Ovary (tissue), 9 donors: ENCODE data around the gene GPR158. TPM values are rescaled to one million over a fixed set of nuclear protein-coding genes. Genes with fewer than 3 reads are reported as not detected.

ENCODE experiments used
- DNase-seq, 5 donors: peaks; one replicate each; pipeline ENCODE4 v3.0.0-alpha.2; 2019 to 2020
- H3K27ac ChIP-seq, 2 donors: fragments of 200-600 bp; one replicate each; pipeline versions ENCODE4 v1.5.1 to v1.8.0; 2019 to 2022
- H3K27me3 ChIP-seq: fragments of 200-600 bp; one replicate; pipeline ENCODE4 v1.8.0; 2022
- H3K36me3 ChIP-seq: fragments of 200-600 bp; sonication (generic); one replicate; pipeline ENCODE4 v1.5.1; 2019
- H3K4me1 ChIP-seq: one replicate; pipeline ENCODE4 v1.8.1; 2013; ENCODE audit warnings: mild to moderate bottlenecking, moderate library complexity; ENCODE audit not compliant: insufficient read depth
- H3K4me3 ChIP-seq: fragments of 200-600 bp; sonication (generic); one replicate; pipeline ENCODE4 v1.5.1; 2017
- H3K9me3 ChIP-seq, 2 donors: fragments of 200-600 bp in 1 of 2; sonication (generic) in 1 of 2; one replicate each; pipeline versions ENCODE4 v1.5.1 to v1.8.1; 2013 to 2019; ENCODE audit warnings: mild to moderate bottlenecking in 1 of 2, moderate library complexity in 1 of 2
- EP300 ChIP-seq: sonication (generic); formaldehyde crosslinking; IDR thresholded peaks from one replicate; pipeline ENCODE4 v1.6.1; 2017; ENCODE audit warnings: antibody characterized with exemption
- POLR2A ChIP-seq: fragments of 450-650 bp; IDR thresholded peaks from one replicate; pipeline ENCODE4 v1.6.1; 2017; ENCODE audit warnings: antibody characterized with exemption, mild to moderate bottlenecking, moderate library complexity
- WGBS, 3 donors: extraction: QIAGEN DNeasy Blood & Tissue Kit in 1 of 3; methylation state at CpG; one replicate each; pipeline versions ENCODE4 v1.1.5 to v1.1.7; 2013 to 2017; 5-methylcytosine and 5-hydroxymethylcytosine counted together
- intact Hi-C, 4 donors: fragments of 100-400 bp; cut with DNase I; formaldehyde crosslinking; loops; one replicate each; pipeline versions ENCODE4 v1.11.0 to v1.15.1; 2022 to 2023
- polyA plus RNA-seq, 2 donors: library from polyadenylated mRNA; stranded (reverse); fragments of 200-250 nt in 1 of 2; fragments of 350-450 nt in 1 of 2; fragmentation: Illumina TruSeq in 1 of 2; extraction: RNeasy Lipid Tissue Mini Kit (QIAGEN cat#74804) in 1 of 2; gene quantifications; one replicate each; pipeline ENCODE4 v1.2.3, GENCODE V29; 2013 to 2014
- total RNA-seq, 7 donors: library from RNA; depleted of rRNA in 2 of 7; stranded (reverse); fragments of >200 nt in 2 of 7; fragmentation: NEBNext Ultra II Directional in 3 of 7; extraction: Animal tissue kit (Norgen Biotek cat#: 25700) in 3 of 7; gene quantifications; one replicate each; pipeline versions ENCODE4 v1.1.0 to v1.2.4, GENCODE V29; 2016 to 2023
- TF ChIP-seq, protein P1 (sequence below), 3 donors: fragments of 450-650 bp in 2 of 3; fragments of 200-600 bp in 1 of 3; IDR thresholded peaks; one replicate each; pipeline versions ENCODE4 v1.5.1 to v1.8.0; 2016 to 2022; ENCODE audit warnings: antibody characterized with exemption in 3 of 3, mild to moderate bottlenecking in 1 of 3
- donor health status: DM: no; HTN: no; CAD: no; lungs with moderate emphysema.
- donor health status: DM: no; HTN: no; CAD: no.
- donor health status: Bipolar disorder and iron deficiency.
- donor health status: DM: yes; HTN: yes; CAD: no.
- donor health status: DM: no; HTN: no; CAD: no.
- donor health status: DM: yes; HTN: yes; CAD: no.

Gene GPR158
- total and polyA plus RNA-seq, 9 donors, result 0.10 to 0.47 (median 0.17) TPM; not detected in 1

DNA sequence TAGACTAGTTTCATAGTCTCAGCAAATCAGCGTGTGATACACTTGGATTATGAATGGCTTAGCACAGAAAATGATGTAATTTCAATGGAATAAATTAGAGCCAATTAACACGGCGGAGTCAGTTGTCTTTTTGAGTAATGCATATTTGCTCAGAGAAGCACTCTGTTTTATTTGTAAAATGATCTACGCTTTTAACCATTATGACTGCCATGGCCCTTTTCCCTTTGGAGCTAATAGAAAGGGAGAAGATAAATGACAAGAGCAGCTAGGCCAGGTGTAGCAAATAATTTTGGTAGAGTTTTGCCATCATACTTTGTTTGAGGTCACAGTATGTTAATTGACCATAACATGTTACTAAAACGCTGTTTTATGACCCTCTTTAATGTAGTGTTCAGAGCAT, 86.8 kb downstream of the GPR158 start:
- DNase-seq, result no peak
- H3K27ac ChIP-seq, result no peak overlapping the region
- TF ChIP-seq, protein P1, sequence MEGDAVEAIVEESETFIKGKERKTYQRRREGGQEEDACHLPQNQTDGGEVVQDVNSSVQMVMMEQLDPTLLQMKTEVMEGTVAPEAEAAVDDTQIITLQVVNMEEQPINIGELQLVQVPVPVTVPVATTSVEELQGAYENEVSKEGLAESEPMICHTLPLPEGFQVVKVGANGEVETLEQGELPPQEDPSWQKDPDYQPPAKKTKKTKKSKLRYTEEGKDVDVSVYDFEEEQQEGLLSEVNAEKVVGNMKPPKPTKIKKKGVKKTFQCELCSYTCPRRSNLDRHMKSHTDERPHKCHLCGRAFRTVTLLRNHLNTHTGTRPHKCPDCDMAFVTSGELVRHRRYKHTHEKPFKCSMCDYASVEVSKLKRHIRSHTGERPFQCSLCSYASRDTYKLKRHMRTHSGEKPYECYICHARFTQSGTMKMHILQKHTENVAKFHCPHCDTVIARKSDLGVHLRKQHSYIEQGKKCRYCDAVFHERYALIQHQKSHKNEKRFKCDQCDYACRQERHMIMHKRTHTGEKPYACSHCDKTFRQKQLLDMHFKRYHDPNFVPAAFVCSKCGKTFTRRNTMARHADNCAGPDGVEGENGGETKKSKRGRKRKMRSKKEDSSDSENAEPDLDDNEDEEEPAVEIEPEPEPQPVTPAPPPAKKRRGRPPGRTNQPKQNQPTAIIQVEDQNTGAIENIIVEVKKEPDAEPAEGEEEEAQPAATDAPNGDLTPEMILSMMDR (IDR thresholded peaks at IDR 0.05), result no peak
- no peak for TF ChIP-seq POLR2A
- no peak for TF ChIP-seq EP300
- no peaks in the 10 kb centered on the region for H3K36me3 ChIP-seq
- 55 to 64% (median 62%) methylated on average over 5 of the region's 5 CpGs for whole genome bisulfite sequencing, 3 donors
- H3K4me3 ChIP-seq, result no peak overlapping the region
- intact Hi-C loops, result no loop called here
- H3K4me1 ChIP-seq, result no peaks in the 10 kb centered on the region
- H3K27me3 ChIP-seq, result no peaks in the 10 kb centered on the region
- no peaks in the 10 kb centered on the region for H3K9me3 ChIP-seq

DNA sequence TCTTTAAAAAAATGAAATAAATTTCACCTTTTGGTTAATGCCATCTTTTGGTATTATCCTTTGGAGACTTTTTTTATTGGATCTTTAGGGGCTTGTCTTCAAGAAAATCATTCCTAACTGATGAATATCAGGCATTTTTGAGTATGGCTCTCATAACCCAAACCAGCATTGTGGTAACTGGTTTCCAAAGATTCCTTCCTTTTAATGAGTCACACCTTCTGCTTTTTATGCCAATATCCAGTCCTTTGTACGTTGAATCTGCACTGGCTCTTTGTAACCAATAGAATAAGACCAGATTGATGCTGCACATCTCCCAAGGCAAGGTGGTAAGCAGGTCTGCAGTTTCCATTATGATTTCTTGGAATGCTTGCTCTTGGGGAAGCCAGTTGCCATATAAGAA, 89.1 kb downstream of the GPR158 start:
- no peaks in the 10 kb centered on the region for H3K36me3 ChIP-seq
- H3K4me3 ChIP-seq, result no peak overlapping the region
- H3K27me3 ChIP-seq, result no peaks in the 10 kb centered on the region
- TF ChIP-seq POLR2A, result no peak
- no peak for TF ChIP-seq EP300
- TF ChIP-seq, protein P1 (IDR thresholded peaks at IDR 0.05), result no peak
- DNase-seq, result no peak
- intact Hi-C loops, result no loop called here
- no peaks in the 10 kb centered on the region for H3K9me3 ChIP-seq
- no peaks in the 10 kb centered on the region for H3K4me1 ChIP-seq
- WGBS, 3 donors, result 26 to 58% (median 26%) methylated on average over 1 of the region's 1 CpG
- no peak overlapping the region for H3K27ac ChIP-seq

DNA sequence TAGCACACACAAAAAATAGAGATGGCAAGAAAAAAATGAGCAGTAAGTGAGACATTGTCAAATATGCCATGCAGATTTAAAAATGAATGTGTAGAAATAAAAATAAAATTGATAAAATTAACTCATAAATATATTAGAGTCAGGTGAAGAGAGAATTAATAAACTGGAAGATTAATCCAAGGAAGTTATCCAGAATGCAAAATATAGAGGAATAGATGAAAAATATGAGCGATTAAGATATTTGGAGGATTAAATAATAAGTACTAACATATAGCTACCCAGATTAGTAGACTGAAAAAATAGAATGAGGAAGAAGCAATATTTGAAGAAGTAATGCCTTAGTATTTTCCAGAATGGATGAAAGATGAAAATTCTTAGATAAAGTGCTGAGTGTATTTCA, 103.4 kb downstream of the GPR158 start:
- Histone ChIP-seq H3K4me1 (no peaks in the 10 kb centered on the region), H3K9me3 (no peaks in the 10 kb centered on the region), H3K27ac (no peak overlapping the region), H3K4me3 (no peak overlapping the region), H3K36me3 (no peaks in the 10 kb centered on the region), H3K27me3 (no peaks in the 10 kb centered on the region)
- no peak for TF ChIP-seq POLR2A
- TF ChIP-seq, protein P1 (IDR thresholded peaks at IDR 0.05), result no peak
- TF ChIP-seq EP300, result no peak
- 84 to 87% (median 86%) methylated on average over 1 of the region's 1 CpG for WGBS, 3 donors
- DNase-seq, result no peak
- intact Hi-C loops, result no loop called here

DNA sequence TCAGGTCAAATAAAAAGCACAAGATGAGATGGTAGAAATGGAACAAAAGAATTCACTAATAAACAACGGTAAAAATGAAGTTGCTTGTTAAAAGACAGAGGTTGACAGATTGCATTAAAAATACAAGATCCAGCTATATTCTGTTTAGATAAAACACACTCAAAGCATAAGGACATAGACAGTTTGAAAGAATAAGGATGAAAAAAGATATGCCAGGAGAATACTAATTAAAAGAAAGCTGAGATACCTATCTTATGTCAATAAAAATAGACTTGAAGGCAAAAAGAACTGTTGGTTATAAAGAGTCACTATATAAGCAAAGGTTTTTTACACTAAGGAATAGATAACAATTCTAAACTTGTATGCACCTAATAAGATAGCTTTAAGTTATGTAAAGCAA, 105.3 kb downstream of the GPR158 start:
- Histone ChIP-seq H3K27ac (no peak overlapping the region), H3K9me3 (no peaks in the 10 kb centered on the region), H3K36me3 (no peaks in the 10 kb centered on the region), H3K4me1 (no peaks in the 10 kb centered on the region), H3K27me3 (no peaks in the 10 kb centered on the region), H3K4me3 (no peak overlapping the region)
- no peak for TF ChIP-seq POLR2A
- TF ChIP-seq, protein P1 (IDR thresholded peaks at IDR 0.05), result no peak
- no peak for TF ChIP-seq EP300
- intact Hi-C loops, result no loop called here
- DNase-seq, result no peak
- 92 to 100% (median 98%) methylated on average over 1 of the region's 1 CpG for WGBS, 3 donors

DNA sequence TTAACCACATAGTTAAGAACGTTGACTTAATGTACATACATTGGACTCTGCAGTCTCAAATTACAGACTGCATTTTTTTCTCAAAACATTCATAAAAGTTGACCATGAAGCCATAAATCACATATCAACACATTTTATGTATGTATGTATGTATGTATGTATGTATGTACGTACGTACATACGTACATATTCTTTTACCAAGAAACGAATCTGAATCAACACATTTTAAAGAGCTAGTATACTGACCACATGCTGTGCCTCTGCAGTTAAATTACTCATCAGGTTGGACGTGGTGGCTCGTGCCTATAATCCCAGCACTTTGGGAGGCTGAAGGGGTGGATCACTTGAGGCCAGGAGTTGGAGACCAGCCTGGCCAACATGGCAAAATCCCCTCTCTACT, 105.8 kb downstream of the GPR158 start:
- 79 to 87% (median 81%) methylated on average over 7 of the region's 7 CpGs for WGBS, 3 donors
- intact Hi-C loops, result no loop called here

More for the DNA sequence above, 105.8 kb downstream of the GPR158 start:
- H3K4me3 ChIP-seq, result no peak overlapping the region
- no peaks in the 10 kb centered on the region for H3K9me3 ChIP-seq
- no peak for DNase-seq
- TF ChIP-seq EP300 (no peak), POLR2A (no peak)
- TF ChIP-seq, protein P1 (IDR thresholded peaks at IDR 0.05), result no peak
- H3K36me3 ChIP-seq, result no peaks in the 10 kb centered on the region
- H3K27ac ChIP-seq, result no peak overlapping the region
- no peaks in the 10 kb centered on the region for H3K4me1 ChIP-seq
- no peaks in the 10 kb centered on the region for H3K27me3 ChIP-seq
